Breast epithelium (tissue), 3 donors: ENCODE results near the gene ATP1B3.

Source experiments
- POLR2A ChIP-seq: fragments of 450-650 bp; IDR thresholded peaks from one replicate; pipeline ENCODE4 v1.6.1; 2016; ENCODE audit warnings: antibody characterized with exemption, mild to moderate bottlenecking, moderate library complexity
- TF ChIP-seq, protein P1 (sequence below), 3 donors: fragments of 450-650 bp; IDR thresholded peaks; one replicate each; pipeline ENCODE4 v1.5.1; 2016 to 2017; ENCODE audit warnings: antibody characterized with exemption in 3 of 3, mild to moderate bottlenecking in 3 of 3, moderate library complexity in 3 of 3

DNA sequence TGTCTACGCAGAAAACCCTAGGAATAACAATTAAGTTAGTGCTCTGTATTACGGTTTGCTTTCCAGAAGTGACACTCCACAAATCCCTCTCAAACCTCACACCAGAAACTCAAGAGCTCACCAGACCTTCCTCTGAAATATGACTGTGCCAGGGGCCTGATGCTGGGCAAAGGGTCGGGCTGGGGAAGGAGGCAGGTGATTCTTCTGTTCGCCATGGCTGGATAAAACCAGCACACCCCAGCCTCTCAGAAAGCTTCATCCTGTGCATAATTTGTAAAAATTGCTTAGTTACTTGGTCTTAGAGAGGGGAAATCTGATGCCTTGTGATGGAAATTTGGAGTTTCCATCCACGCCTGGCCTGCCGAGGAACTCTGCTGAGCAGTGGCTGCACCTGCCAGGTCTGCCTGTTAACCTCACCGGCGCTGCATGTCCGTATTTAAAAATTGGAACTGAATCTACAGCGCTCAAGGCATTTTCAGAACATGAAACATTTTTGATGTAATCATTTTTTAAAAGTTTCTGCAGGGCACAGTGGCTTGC lies 22.7 kb upstream of the ATP1B3 start:
- TF ChIP-seq, protein P1, sequence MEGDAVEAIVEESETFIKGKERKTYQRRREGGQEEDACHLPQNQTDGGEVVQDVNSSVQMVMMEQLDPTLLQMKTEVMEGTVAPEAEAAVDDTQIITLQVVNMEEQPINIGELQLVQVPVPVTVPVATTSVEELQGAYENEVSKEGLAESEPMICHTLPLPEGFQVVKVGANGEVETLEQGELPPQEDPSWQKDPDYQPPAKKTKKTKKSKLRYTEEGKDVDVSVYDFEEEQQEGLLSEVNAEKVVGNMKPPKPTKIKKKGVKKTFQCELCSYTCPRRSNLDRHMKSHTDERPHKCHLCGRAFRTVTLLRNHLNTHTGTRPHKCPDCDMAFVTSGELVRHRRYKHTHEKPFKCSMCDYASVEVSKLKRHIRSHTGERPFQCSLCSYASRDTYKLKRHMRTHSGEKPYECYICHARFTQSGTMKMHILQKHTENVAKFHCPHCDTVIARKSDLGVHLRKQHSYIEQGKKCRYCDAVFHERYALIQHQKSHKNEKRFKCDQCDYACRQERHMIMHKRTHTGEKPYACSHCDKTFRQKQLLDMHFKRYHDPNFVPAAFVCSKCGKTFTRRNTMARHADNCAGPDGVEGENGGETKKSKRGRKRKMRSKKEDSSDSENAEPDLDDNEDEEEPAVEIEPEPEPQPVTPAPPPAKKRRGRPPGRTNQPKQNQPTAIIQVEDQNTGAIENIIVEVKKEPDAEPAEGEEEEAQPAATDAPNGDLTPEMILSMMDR (IDR thresholded peaks at IDR 0.05): no peak
- no peak for TF ChIP-seq POLR2A
